Loucy (cell line): ENCODE results near the gene TAF4.

Experiments used
- CTCF ChIP-seq: fragments of 200-600 bp; sonication (generic); conservative IDR thresholded peaks from 2 replicates; pipeline ENCODE4 v1.5.1; 2014; ENCODE audit warnings: mild to moderate bottlenecking, antibody characterized with exemption, low read length
- EZH2phosphoT487 ChIP-seq: fragments of 200-600 bp; IDR thresholded peaks from 2 replicates; pipeline ENCODE4 v1.6.1; 2018; ENCODE audit warnings: antibody characterized with exemption, mild to moderate bottlenecking, moderate library complexity, borderline replicate concordance

- TF ChIP-seq CTCF (no peak), EZH2phosphoT487 (no peak)
Measured at GRCh38 chr20:61934716-61935530, 130.8 kb downstream of the TAF4 start.
